Measurements from ENCODE around the gene SPIRE2.
"Not testable (repeated sequence)": the region's sequence is repeated elsewhere in the genome, so short reads cannot be mapped to it uniquely, and the experiment has no call there.

Gene SPIRE2

GRCh38 chr16:89863741-89864526, 35.7 kb downstream of the SPIRE2 start:
- DNase-seq (ENCODE audit: low spot score), result no peak

- no peak for DNase-seq (ENCODE audit: low spot score)
These were observed 36.2 kb downstream of the SPIRE2 start for GRCh38 chr16:89864527-89864820.

DNA sequence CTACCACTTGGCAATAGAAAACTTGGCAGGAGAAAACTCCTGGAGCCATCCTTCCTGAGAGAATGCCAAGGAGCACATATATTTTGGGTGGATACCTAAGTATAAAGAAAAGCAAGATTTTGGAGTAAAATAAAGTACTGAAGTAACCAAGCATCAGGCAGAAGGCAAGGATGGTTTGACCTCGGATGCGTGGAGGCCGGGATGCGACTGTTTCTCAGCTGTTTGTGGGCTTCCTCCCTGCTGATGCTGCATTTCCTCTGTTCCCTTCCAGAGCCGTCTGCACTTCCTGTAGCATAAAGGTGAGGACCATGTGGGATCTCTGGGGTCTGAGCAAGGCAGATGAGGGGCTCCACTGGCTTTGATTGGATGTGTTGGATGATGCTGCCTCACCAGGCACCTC, 39.6 kb downstream of the SPIRE2 start:
- DNase-seq (ENCODE audit: low spot score), result no peak

DNA sequence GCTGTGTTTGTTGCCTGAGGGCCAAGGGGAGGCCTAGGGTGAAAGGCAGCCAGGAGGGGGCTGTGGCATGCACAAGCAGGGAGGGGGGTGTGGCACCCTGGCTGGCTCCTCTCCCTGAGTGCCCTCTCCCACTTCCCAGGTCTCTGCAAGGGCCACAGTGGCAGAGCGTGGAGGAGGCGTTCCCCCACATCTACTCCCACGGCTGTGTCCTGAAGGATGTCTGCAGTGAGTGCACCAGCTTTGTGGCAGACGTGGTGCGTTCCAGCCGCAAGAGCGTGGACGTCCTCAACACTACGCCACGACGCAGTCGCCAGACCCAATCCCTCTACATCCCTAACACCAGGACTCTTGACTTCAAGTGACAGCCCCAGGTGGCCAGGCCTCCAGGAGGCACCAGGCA, 41.6 kb downstream of the SPIRE2 start:
- DNase-seq (ENCODE audit: low spot score), result no peak

- DNase-seq (ENCODE audit: low spot score), result no peak
These were observed 42.2 kb downstream of the SPIRE2 start for GRCh38 chr16:89870440-89870839.

- DNase-seq (ENCODE audit: low spot score), result no peak
These were observed 43.6 kb downstream of the SPIRE2 start for GRCh38 chr16:89871895-89872294.

GRCh38 chr16:89873109-89873971, 45.1 kb downstream of the SPIRE2 start, which contains the start of gene TCF25:
TSS of gene TCF25 (plus strand) at chr16:89873592. CDS start at chr16:89873668, 76 bp downstream.
- peak; percentile 89 for DNase-seq (ENCODE audit: low spot score)

- DNase-seq (ENCODE audit: low spot score), result peak; percentile 94
These were observed 45.9 kb downstream of the SPIRE2 start for GRCh38 chr16:89873972-89874689.

DNA sequence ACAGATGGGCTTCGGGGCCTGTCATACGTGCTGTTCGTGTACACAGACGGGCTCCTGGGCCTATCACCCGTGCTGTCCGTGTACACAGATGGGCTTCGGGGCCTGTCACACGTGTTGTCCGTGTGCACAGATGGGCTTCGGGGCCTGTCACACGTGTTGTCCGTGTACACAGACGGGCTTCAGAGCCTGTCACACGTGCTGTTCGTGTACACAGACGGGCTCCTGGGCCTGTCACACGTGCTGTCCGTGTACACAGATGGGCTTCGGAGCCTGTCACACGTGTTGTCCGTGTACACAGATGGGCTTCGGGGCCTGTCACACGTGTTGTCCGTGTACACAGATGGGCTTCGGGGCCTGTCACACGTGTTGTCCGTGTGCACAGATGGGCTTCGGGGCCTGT, 50.8 kb downstream of the SPIRE2 start:
- not testable (repeated sequence) for DNase-seq (ENCODE audit: low spot score)

GRCh38 chr16:89880477-89881367, 52.4 kb downstream of the SPIRE2 start:
- DNase-seq (ENCODE audit: low spot score), result no peak

- no peak for DNase-seq (ENCODE audit: low spot score)
These were observed 53.1 kb downstream of the SPIRE2 start for GRCh38 chr16:89881368-89881730.

- no peak for DNase-seq (ENCODE audit: low spot score)
These were observed 55.2 kb downstream of the SPIRE2 start for GRCh38 chr16:89883346-89884040.

- no peak for DNase-seq (ENCODE audit: low spot score)
These were observed 55.8 kb downstream of the SPIRE2 start for GRCh38 chr16:89884041-89884421.

GRCh38 chr16:89887243-89887642, 59.0 kb downstream of the SPIRE2 start:
- no peak for DNase-seq (ENCODE audit: low spot score)

- no peak for DNase-seq (ENCODE audit: low spot score)
These were observed 61.9 kb downstream of the SPIRE2 start for GRCh38 chr16:89890200-89890599.

DNA sequence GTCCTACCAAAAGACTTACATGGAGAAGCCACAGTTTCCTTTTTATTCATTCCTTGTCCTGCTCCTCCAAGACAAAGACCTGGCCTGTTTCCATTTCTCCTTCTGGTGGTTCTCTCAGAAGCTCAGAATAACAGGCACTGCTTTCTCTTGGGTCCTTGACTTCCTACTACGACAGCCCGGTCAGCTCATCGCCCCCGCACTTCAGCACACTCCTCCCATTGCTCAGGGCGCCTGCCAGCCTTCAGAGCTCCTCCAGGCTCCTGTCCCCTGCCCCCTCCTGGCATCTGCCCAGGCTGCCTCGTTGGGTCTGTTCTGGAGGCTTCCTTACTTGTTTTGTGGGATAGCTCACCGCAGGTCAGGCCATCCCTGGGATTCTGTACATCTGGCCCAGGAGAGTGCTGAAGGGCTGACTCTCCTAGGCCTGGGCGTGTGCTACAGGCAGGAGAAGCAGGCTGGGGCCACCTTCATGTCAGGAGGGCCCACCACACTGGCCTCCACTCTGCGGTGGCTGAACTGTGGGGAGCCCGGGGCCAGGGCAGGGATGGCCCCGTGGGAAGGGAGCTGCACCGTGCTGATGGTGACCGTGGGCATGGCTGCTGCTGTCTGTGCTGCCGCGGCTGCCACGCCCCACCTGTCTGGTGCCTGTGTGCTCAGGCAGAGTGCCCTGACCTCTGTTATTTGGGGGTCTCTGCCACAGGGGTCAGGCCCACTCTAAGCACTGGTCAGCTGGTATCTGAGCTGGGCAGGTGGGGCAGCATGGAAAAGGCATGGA, 62.8 kb downstream of the SPIRE2 start:
- DNase-seq (ENCODE audit: low spot score), result no peak

DNA sequence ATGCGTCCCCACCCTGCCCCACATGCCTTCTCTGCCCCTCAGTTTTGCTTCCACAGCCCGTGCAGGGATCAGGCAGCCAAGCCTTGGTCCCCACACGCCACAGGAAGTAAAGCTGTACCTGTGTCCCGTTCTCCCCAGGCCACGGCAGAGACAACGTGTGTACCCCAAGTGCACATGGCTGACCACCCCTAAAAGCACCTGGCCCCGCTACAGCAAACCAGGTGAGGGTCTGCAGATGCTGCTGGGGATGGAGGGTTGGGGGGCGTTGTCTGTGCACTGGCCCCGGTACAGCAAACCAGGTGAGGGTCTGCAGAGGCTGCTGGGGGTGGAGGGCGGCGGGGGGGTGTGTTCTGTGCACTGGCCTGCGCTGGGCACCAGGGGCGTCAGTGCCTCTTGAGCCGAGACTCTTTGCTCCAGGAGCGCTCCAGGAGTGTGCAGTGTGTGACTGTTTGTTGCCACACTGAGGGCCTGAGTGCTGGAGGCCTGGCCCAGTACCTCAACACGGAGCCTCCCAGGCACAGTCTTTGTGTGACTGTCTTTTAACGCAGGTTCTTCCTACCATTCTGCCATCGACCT, 63.9 kb downstream of the SPIRE2 start:
- DNase-seq (ENCODE audit: low spot score), result no peak

GRCh38 chr16:89892635-89893034, 64.4 kb downstream of the SPIRE2 start:
- no peak for DNase-seq (ENCODE audit: low spot score)

Data from SK-N-DZ (cell line).